ENCODE data around the gene GABBR2.

- TF ChIP-seq, protein P1, sequence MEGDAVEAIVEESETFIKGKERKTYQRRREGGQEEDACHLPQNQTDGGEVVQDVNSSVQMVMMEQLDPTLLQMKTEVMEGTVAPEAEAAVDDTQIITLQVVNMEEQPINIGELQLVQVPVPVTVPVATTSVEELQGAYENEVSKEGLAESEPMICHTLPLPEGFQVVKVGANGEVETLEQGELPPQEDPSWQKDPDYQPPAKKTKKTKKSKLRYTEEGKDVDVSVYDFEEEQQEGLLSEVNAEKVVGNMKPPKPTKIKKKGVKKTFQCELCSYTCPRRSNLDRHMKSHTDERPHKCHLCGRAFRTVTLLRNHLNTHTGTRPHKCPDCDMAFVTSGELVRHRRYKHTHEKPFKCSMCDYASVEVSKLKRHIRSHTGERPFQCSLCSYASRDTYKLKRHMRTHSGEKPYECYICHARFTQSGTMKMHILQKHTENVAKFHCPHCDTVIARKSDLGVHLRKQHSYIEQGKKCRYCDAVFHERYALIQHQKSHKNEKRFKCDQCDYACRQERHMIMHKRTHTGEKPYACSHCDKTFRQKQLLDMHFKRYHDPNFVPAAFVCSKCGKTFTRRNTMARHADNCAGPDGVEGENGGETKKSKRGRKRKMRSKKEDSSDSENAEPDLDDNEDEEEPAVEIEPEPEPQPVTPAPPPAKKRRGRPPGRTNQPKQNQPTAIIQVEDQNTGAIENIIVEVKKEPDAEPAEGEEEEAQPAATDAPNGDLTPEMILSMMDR (conservative IDR thresholded peaks at IDR 0.05): no peak
- no peak for TF ChIP-seq ZFX (IDR thresholded peaks at IDR 0.05)
Observed at GRCh38 chr9:98306384-98307145, 402.2 kb downstream of the GABBR2 start.
